ENCODE measurements around the gene SETDB1. TPM values are rescaled to one million over a fixed set of nuclear protein-coding genes. Genes with fewer than 3 reads are reported as not detected.

SETDB1 gene
- total RNA-seq, 2 experiments from 2014 or later, result 58.5 to 59.3 TPM

DNA sequence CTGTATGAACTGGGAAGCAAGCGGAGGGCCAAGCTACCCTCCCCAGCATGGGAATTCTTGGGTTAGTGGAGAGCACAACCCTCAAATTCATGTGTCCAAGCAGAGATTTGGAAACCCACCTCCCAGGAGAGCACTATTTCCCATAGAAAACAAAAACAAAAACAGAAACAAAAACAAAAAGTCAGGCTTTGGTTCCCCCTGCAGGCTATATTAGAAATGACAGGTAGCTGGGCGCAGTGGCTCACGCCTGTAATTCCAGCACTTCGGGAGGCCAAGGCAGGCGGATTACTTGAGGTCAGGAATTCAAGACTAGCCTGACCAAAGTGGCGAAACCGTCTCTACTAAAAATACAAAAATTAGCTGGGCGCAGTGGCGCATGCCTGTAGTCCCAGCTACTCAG, 69.7 kb downstream of the SETDB1 start:
- ATAC-seq (peak; percentile 38), DNase-seq (peak; percentile 51)
- Mint-ChIP-seq H3K9me3 (ENCODE audit: insufficient read depth) (no peaks in the 10 kb centered on the region), H3K36me3 (ENCODE audit: low read depth) (peaks cover 19% of the 10 kb centered on the region), H3K4me3 (no peak overlapping the region), H3K4me1 (ENCODE audit: low read depth) (peaks cover 20% of the 10 kb centered on the region), H3K27ac (no peak overlapping the region), H3K27me3 (ENCODE audit: low read depth) (no peaks in the 10 kb centered on the region)
- ChIA-PET CTCF (interaction anchor here (0.6 to 10.1 kb wide), 33 partner anchors 9 to 741 kb away, joined by 3 to 164 read pairs (median 4); partner anchors contain the start of genes ANXA9, C1orf56, CTSK and CTSS), POLR2A (interaction anchor here (0.5 to 1.2 kb wide), 2 partner anchors 74 to 150 kb away, joined by 3 read pairs; no protein-coding TSS in a partner anchor)

GRCh38 chr1:150997126-150997872, 71.1 kb downstream of the SETDB1 start:
- Mint-ChIP-seq H3K36me3 (ENCODE audit: low read depth) (peaks cover 30% of the 10 kb centered on the region), H3K4me1 (ENCODE audit: low read depth) (peaks cover 28% of the 10 kb centered on the region), H3K4me3 (no peak overlapping the region), H3K27ac (no peak overlapping the region), H3K27me3 (ENCODE audit: low read depth) (no peaks in the 10 kb centered on the region), H3K9me3 (ENCODE audit: insufficient read depth) (no peaks in the 10 kb centered on the region)
- ATAC-seq, result no peak
- DNase-seq, result no peak
- ChIA-PET POLR2A (interaction anchor here (0.9 to 1.5 kb wide), 4 partner anchors 9 to 72 kb away, joined by 3 to 6 read pairs (median 4); partner anchors contain the start of gene MINDY1), CTCF (interaction anchor here (1.0 to 10.1 kb wide), 9 partner anchors 8 to 427 kb away, joined by 3 to 164 read pairs (median 5); partner anchors contain the start of genes ANXA9 and MINDY1)

GRCh38 chr1:150997949-150998348, 71.8 kb downstream of the SETDB1 start:
- CTCF ChIA-PET, result interaction anchor here (0.6 to 10.1 kb wide), 4 partner anchors 7 to 532 kb away, joined by 3 to 164 read pairs (median 48); partner anchors contain the start of genes ANXA9 and MINDY1
- peaks cover 33% of the 10 kb centered on the region for H3K36me3 Mint-ChIP-seq (ENCODE audit: low read depth)
- H3K27me3 Mint-ChIP-seq (ENCODE audit: low read depth), result no peaks in the 10 kb centered on the region

DNA sequence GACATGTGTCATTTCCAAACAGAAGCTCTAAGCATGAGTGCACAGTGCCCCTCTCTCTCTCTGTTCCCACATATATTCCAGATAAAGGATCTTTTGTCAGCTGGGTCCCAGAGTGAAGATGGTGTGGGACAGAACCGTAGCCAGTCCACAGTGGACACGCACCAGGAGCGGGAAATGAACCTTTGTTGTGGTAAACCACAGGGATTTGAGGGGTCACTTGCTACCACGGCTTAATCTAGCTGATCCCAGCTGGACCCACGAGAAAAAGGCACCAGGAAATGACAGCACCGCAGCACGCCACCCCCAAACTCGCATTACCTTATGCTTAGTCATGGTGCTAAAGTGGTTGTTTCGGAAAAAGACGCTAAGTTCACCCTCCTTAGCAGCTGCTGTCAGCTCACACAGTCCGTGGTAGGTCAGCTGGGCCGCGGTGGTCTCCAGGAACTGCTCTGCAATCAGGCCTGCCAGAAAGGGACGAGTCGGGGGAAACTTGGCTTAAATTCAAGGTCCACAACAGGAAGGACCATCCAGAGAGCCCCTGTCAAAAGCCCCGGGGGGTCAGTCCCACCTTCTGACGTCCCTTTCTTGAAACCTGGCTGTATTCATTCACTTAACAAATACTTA, 73.0 kb downstream of the SETDB1 start:
- no peak for DNase-seq
- Mint-ChIP-seq H3K27me3 (ENCODE audit: low read depth) (no peaks in the 10 kb centered on the region), H3K36me3 (ENCODE audit: low read depth) (peaks cover 33% of the 10 kb centered on the region), H3K27ac (peak overlapping the region; percentile 11), H3K4me3 (no peak overlapping the region), H3K9me3 (ENCODE audit: insufficient read depth) (no peaks in the 10 kb centered on the region), H3K4me1 (ENCODE audit: low read depth) (peaks cover 44% of the 10 kb centered on the region)
- ChIA-PET CTCF (interaction anchor here (0.8 to 10.1 kb wide), 3 partner anchors 13 to 302 kb away, joined by 3 to 164 read pairs (median 6); partner anchors contain the start of genes ANXA9 and GOLPH3L), POLR2A (no interaction called here)
- no peak for ATAC-seq

More at GRCh38 chr1:150997949-150998348, 71.8 kb downstream of the SETDB1 start:
- ATAC-seq, result no peak
- no peak overlapping the region for H3K4me3 Mint-ChIP-seq
- no peak for DNase-seq
- H3K4me1 Mint-ChIP-seq (ENCODE audit: low read depth), result peaks cover 34% of the 10 kb centered on the region
- no peak overlapping the region for H3K27ac Mint-ChIP-seq
- no peaks in the 10 kb centered on the region for H3K9me3 Mint-ChIP-seq (ENCODE audit: insufficient read depth)
- POLR2A ChIA-PET, result interaction anchor here (0.9 to 1.5 kb wide), 3 partner anchors 8 to 60 kb away, joined by 3 to 6 read pairs (median 4); partner anchors contain the start of gene MINDY1

- Mint-ChIP-seq H3K4me1 (ENCODE audit: low read depth) (peaks cover 51% of the 10 kb centered on the region), H3K9me3 (ENCODE audit: insufficient read depth) (no peaks in the 10 kb centered on the region), H3K36me3 (ENCODE audit: low read depth) (peaks cover 33% of the 10 kb centered on the region), H3K4me3 (no peak overlapping the region), H3K27ac (no peak overlapping the region), H3K27me3 (ENCODE audit: low read depth) (no peaks in the 10 kb centered on the region)
- DNase-seq (no peak), ATAC-seq (no peak)
- ChIA-PET POLR2A (no interaction called here), CTCF (interaction anchor here (1.2 to 10.1 kb wide), 2 partner anchors 12 to 17 kb away, joined by 6 to 164 read pairs; partner anchors contain the start of gene ANXA9)
Observed at GRCh38 chr1:150999926-151000325, 73.8 kb downstream of the SETDB1 start.

DNA sequence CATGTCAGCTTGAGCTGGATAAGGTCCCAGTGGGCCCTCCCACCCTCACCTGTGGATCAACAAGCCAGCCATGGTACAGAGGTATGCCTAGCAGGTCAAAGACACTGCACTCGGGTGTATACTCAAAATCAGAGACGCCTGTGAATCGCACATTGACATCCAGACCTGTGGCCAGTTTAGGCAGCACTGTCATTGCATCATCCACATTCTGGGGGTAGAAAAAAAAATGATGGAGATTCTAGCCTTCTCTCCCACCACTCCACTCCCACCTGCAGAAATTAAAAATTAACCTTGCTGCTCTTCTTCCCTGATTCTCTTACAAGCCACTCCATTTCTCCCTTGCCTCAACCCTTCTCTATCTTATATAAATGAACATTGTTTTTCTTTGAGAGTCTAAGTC, 74.2 kb downstream of the SETDB1 start:
- H3K27me3 Mint-ChIP-seq (ENCODE audit: low read depth), result no peaks in the 10 kb centered on the region
- DNase-seq (no peak), ATAC-seq (no peak)
- CTCF ChIA-PET, result interaction anchor here (3.6 to 10.1 kb wide), 2 partner anchors 17 to 24 kb away, joined by 11 to 164 read pairs; partner anchors contain the start of gene ANXA9
- POLR2A ChIA-PET, result interaction anchor here (0.5 kb wide), 1 partner anchor 54 kb away, joined by 3 read pairs; no protein-coding TSS in a partner anchor
- H3K36me3 Mint-ChIP-seq (ENCODE audit: low read depth), result peaks cover 33% of the 10 kb centered on the region
- H3K27ac Mint-ChIP-seq, result no peak overlapping the region
- no peak overlapping the region for H3K4me3 Mint-ChIP-seq
- H3K4me1 Mint-ChIP-seq (ENCODE audit: low read depth), result peaks cover 53% of the 10 kb centered on the region
- H3K9me3 Mint-ChIP-seq (ENCODE audit: insufficient read depth), result no peaks in the 10 kb centered on the region

GRCh38 chr1:151001602-151002001, 75.4 kb downstream of the SETDB1 start:
- POLR2A ChIA-PET, result no interaction called here
- Mint-ChIP-seq H3K36me3 (ENCODE audit: low read depth) (peaks cover 33% of the 10 kb centered on the region), H3K27me3 (ENCODE audit: low read depth) (no peaks in the 10 kb centered on the region), H3K4me1 (ENCODE audit: low read depth) (peaks cover 59% of the 10 kb centered on the region), H3K27ac (no peak overlapping the region), H3K9me3 (ENCODE audit: insufficient read depth) (no peaks in the 10 kb centered on the region), H3K4me3 (no peak overlapping the region)
- no peak for ATAC-seq
- no peak for DNase-seq
- CTCF ChIA-PET, result interaction anchor here (0.7 to 10.1 kb wide), 4 partner anchors 18 to 98 kb away, joined by 3 to 164 read pairs (median 7); partner anchors contain the start of gene ANXA9

- Mint-ChIP-seq H3K4me3 (no peak overlapping the region), H3K27ac (no peak overlapping the region), H3K27me3 (ENCODE audit: low read depth) (no peaks in the 10 kb centered on the region), H3K4me1 (ENCODE audit: low read depth) (peaks cover 63% of the 10 kb centered on the region), H3K9me3 (ENCODE audit: insufficient read depth) (no peaks in the 10 kb centered on the region), H3K36me3 (ENCODE audit: low read depth) (peaks cover 31% of the 10 kb centered on the region)
- ChIA-PET CTCF (interaction anchor here (0.9 to 10.1 kb wide), 5 partner anchors 6 to 98 kb away, joined by 3 to 164 read pairs (median 60); partner anchors contain the start of gene ANXA9), POLR2A (no interaction called here)
- DNase-seq, result no peak
- no peak for ATAC-seq
Observed at GRCh38 chr1:151002051-151002450, 75.9 kb downstream of the SETDB1 start.

DNA sequence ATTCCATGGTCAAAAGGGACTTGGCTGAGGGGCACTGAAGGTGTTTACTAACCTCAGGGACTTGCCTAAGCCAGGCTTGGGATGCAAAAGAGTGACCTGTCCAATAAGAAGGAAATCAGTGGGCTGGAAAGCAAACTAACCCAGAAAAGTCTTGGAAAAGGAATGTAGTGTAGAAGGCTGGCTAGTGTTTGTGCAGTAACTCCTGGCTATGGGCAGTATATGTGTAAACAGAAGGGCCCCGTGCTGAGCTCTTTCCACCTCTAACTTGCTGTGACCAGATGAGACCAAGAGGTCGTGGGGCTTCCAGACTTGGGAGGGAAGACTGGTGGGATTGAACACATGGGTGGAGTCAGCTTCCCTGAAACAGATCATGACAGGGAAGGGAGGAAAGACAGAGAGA, 76.4 kb downstream of the SETDB1 start:
- Mint-ChIP-seq H3K27ac (peak overlapping the region; percentile 80), H3K36me3 (ENCODE audit: low read depth) (peaks cover 28% of the 10 kb centered on the region), H3K4me3 (peak overlapping the region; percentile 39), H3K27me3 (ENCODE audit: low read depth) (no peaks in the 10 kb centered on the region), H3K4me1 (ENCODE audit: low read depth) (peaks cover 69% of the 10 kb centered on the region), H3K9me3 (ENCODE audit: insufficient read depth) (no peaks in the 10 kb centered on the region)
- DNase-seq (no peak), ATAC-seq (no peak)
- ChIA-PET POLR2A (no interaction called here), CTCF (interaction anchor here (1.2 to 5.9 kb wide), 5 partner anchors 7 to 236 kb away, joined by 3 to 94 read pairs (median 11); partner anchors contain the start of gene ANXA9)

DNA sequence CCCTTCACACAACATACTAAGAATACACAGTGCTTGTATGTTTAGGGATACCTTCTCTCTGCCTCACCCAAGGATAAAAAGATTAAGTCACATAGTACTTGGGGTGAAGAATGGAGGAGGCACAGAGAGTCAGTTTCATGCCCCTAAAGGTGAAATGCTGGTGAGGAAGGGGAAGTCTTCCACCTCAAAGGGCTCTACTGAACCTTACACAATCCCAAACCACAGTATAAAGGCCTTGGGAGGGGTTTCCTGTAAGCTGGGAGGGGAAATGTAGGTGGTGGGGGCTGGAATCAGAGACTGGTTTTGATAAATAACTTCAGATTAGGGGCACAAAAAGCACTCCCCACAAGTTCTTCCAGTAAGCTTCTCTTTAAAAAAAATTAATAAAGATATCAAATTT, 77.0 kb downstream of the SETDB1 start:
- no peak for ATAC-seq
- H3K36me3 Mint-ChIP-seq (ENCODE audit: low read depth), result peaks cover 28% of the 10 kb centered on the region

DNA sequence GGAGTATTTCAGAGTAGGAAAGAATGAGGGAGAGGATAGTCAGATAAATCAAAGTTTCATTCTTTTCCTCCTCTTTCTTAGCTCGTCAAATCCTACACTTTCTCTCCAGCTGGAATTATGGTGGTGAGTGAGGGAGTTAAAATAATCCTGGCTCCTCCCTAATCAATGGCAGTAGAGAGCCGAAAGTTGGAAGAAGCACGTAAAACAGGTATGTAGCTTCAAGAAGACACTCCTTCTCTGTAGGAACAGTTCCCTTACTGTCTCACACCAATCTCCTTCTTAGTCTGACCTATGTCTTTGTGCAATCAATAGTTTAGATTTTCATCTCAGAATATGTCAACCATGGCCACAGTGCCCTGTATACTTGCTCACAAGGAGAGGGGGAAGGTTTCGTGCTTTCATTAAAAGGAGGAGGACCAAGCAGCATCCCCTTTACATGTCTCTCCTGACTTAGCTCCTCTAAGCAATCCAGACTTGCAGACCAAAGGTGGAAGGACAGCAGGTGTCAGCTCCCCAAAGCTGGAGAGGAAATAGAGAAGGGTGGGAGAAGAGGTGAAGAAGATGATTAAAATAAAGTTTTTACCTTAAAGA, 79.7 kb downstream of the SETDB1 start:
- H3K4me1 Mint-ChIP-seq (ENCODE audit: low read depth), result peaks cover 80% of the 10 kb centered on the region
- H3K36me3 Mint-ChIP-seq (ENCODE audit: low read depth), result peaks cover 18% of the 10 kb centered on the region
- ATAC-seq (no peak), DNase-seq (no peak)
- H3K9me3 Mint-ChIP-seq (ENCODE audit: insufficient read depth), result no peaks in the 10 kb centered on the region
- H3K27me3 Mint-ChIP-seq (ENCODE audit: low read depth), result no peaks in the 10 kb centered on the region
- ChIA-PET POLR2A (interaction anchor here (0.6 to 2.0 kb wide), 15 partner anchors 8 to 1558 kb away, joined by 3 to 8 read pairs (median 4); partner anchors contain the start of genes APH1A, C1orf56, CERS2 and GOLPH3L), CTCF (interaction anchor here (1.0 to 5.9 kb wide), 22 partner anchors 10 to 446 kb away, joined by 3 to 94 read pairs (median 6); partner anchors contain the start of genes ANXA9, C1orf56, CDC42SE1 and GABPB2)
- peak overlapping the region; percentile 98 for H3K4me3 Mint-ChIP-seq
- H3K27ac Mint-ChIP-seq, result peak overlapping the region; percentile 91

More for the DNA sequence above, 77.0 kb downstream of the SETDB1 start:
- H3K9me3 Mint-ChIP-seq (ENCODE audit: insufficient read depth), result no peaks in the 10 kb centered on the region
- peak overlapping the region; percentile 39 for H3K4me3 Mint-ChIP-seq
- H3K4me1 Mint-ChIP-seq (ENCODE audit: low read depth), result peaks cover 74% of the 10 kb centered on the region
- H3K27me3 Mint-ChIP-seq (ENCODE audit: low read depth), result no peaks in the 10 kb centered on the region
- peak overlapping the region; percentile 80 for H3K27ac Mint-ChIP-seq
- CTCF ChIA-PET, result interaction anchor here (0.6 to 5.9 kb wide), 6 partner anchors 7 to 425 kb away, joined by 3 to 94 read pairs (median 8); partner anchors contain the start of gene ANXA9
- POLR2A ChIA-PET, result interaction anchor here (0.9 kb wide), 1 partner anchor 30 kb away, joined by 4 read pairs; no protein-coding TSS in a partner anchor
- no peak for DNase-seq

Measured in activated CD8-positive, alpha-beta T cell treated with anti-CD3 and anti-CD28 coated beads, Interleukin-2, amount 10 ng/mL, durations not matched to agents 7 days and 5 days (primary cell).